H9 (cell line): ENCODE data around the gene ZNF136. TPM values are rescaled to one million over a fixed set of nuclear protein-coding genes. Genes with fewer than 3 reads are reported as not detected.
A peak's percentile ranks its signal among the peaks of the same experiment; 100 is the strongest.

Experiments used
- DNase-seq: peaks from one replicate; pipeline ENCODE4 v3.0.0-alpha.2; 2017
- H2AFZ ChIP-seq: one replicate; pipeline ENCODE4 v1.6.1; 2013; ENCODE audit warnings: mild to moderate bottlenecking, low read length, control low read depth, moderate library complexity
- H2AK5ac ChIP-seq: 2 replicates; pipeline ENCODE4 v1.6.1; 2013; ENCODE audit warnings: low read length, control low read depth, mixed read lengths; ENCODE audit not compliant: insufficient read length
- H2BK120ac ChIP-seq: one replicate; pipeline ENCODE4 v1.6.1; 2013; ENCODE audit warnings: low read depth, mild to moderate bottlenecking, low read length, control low read depth, inconsistent platforms; ENCODE audit not compliant: poor library complexity, severe bottlenecking
- H2BK12ac ChIP-seq: 2 replicates; pipeline ENCODE4 v1.6.1; 2013; ENCODE audit warnings: low read length, control low read depth, mixed read lengths, low read depth; ENCODE audit not compliant: insufficient read length
- H2BK15ac ChIP-seq: 2 replicates; pipeline ENCODE4 v1.6.1; 2013; ENCODE audit warnings: low read depth, low read length, control low read depth
- H2BK20ac ChIP-seq: one replicate; pipeline ENCODE4 v1.6.1; 2013; ENCODE audit warnings: low read depth, mild to moderate bottlenecking, low read length, control low read depth, inconsistent platforms; ENCODE audit not compliant: poor library complexity, severe bottlenecking
- H2BK5ac ChIP-seq: 2 replicates; pipeline ENCODE4 v1.6.1; 2013; ENCODE audit warnings: low read length, control low read depth, mixed read lengths; ENCODE audit not compliant: insufficient read length
- H3K14ac ChIP-seq: 2 replicates; pipeline ENCODE4 v1.6.1; 2013; ENCODE audit warnings: low read length, control low read depth; ENCODE audit not compliant: insufficient read depth
- H3K18ac ChIP-seq: 2 replicates; pipeline ENCODE4 v1.6.1; 2013; ENCODE audit warnings: low read depth, mild to moderate bottlenecking, mixed read lengths, low read length, control low read depth; ENCODE audit not compliant: insufficient read length
- H3K23ac ChIP-seq: 2 replicates; pipeline ENCODE4 v1.6.1; 2013; ENCODE audit warnings: low read length, control low read depth, mixed read lengths, low read depth; ENCODE audit not compliant: insufficient read length
- H3K23me2 ChIP-seq: 2 replicates; pipeline ENCODE4 v1.6.1; 2013; ENCODE audit warnings: low read depth, mild to moderate bottlenecking, mixed read lengths, low read length, control low read depth; ENCODE audit not compliant: insufficient read length, poor library complexity, severe bottlenecking
- H3K27ac ChIP-seq: 2 replicates; pipeline ENCODE4 v1.5.1; 2013; ENCODE audit warnings: low read length, control low read depth, mixed read lengths, low read depth; ENCODE audit not compliant: insufficient read length
- H3K27me3 ChIP-seq: 2 replicates; pipeline ENCODE4 v1.6.1; 2013; ENCODE audit warnings: low read length, control low read depth, inconsistent platforms; ENCODE audit not compliant: insufficient read depth
- H3K4ac ChIP-seq: 2 replicates; pipeline ENCODE4 v1.6.1; 2013; ENCODE audit warnings: low read depth, mild to moderate bottlenecking, control low read depth, inconsistent platforms, low read length, moderate library complexity
- H3K4me1 ChIP-seq: 2 replicates; pipeline ENCODE4 v1.6.1; 2013; ENCODE audit warnings: low read length, control low read depth, inconsistent platforms; ENCODE audit not compliant: insufficient read depth
- H3K4me2 ChIP-seq: 2 replicates; pipeline ENCODE4 v1.6.1; 2013; ENCODE audit warnings: low read length, control low read depth, mixed read lengths; ENCODE audit not compliant: insufficient read length, insufficient read depth
- H3K56ac ChIP-seq: 2 replicates; pipeline ENCODE4 v1.6.1; 2013; ENCODE audit warnings: low read depth, mild to moderate bottlenecking, mixed read lengths, low read length, control low read depth; ENCODE audit not compliant: insufficient read length
- H3K79me1 ChIP-seq: 2 replicates; pipeline ENCODE4 v1.6.1; 2013; ENCODE audit warnings: low read depth, mild to moderate bottlenecking, moderate library complexity, low read length, control low read depth, inconsistent platforms; ENCODE audit not compliant: insufficient read depth, poor library complexity, severe bottlenecking
- H3K79me2 ChIP-seq: 2 replicates; pipeline ENCODE4 v1.6.1; 2013; ENCODE audit warnings: low read length, control low read depth, inconsistent platforms; ENCODE audit not compliant: insufficient read depth
- H3K9ac ChIP-seq: 2 replicates; pipeline ENCODE4 v1.6.1; 2013; ENCODE audit warnings: low read length, control low read depth, mixed read lengths; ENCODE audit not compliant: insufficient read length; ENCODE audit errors: extremely low read depth
- H3K9me3 ChIP-seq: one replicate; pipeline ENCODE4 v1.6.1; 2013; ENCODE audit warnings: low read depth, low read length, inconsistent platforms; ENCODE audit not compliant: control insufficient read depth
- H3T11ph ChIP-seq: one replicate; pipeline ENCODE4 v1.6.1; 2013; ENCODE audit warnings: mild to moderate bottlenecking, low read length, control low read depth, inconsistent platforms
- H4K20me1 ChIP-seq: one replicate; pipeline ENCODE4 v1.6.1; 2013; ENCODE audit not compliant: control insufficient read depth, insufficient read length, insufficient read depth
- H4K5ac ChIP-seq: 2 replicates; pipeline ENCODE4 v1.6.1; 2013; ENCODE audit warnings: low read depth, mild to moderate bottlenecking, mixed read lengths, low read length, control low read depth; ENCODE audit not compliant: insufficient read length
- H4K8ac ChIP-seq: replicated peaks from 2 replicates; pipeline ENCODE4 v1.6.1; 2013; ENCODE audit warnings: low read length, control low read depth, mixed read lengths, low read depth; ENCODE audit not compliant: insufficient read length
- H4K91ac ChIP-seq: 2 replicates; pipeline ENCODE4 v1.6.1; 2013; ENCODE audit warnings: low read depth, mild to moderate bottlenecking, moderate library complexity, mixed read lengths, low read length, control low read depth; ENCODE audit not compliant: insufficient read length
- H3K27ac Mint-ChIP-seq, 3 experiments: 2 replicates in 2 of 3; 3 replicates in 1 of 3; pipeline ENCODE4 v1.8.0; 2020 to 2021; ENCODE audit warnings: mixed read lengths in 3 of 3, mild to moderate bottlenecking in 1 of 3, moderate library complexity in 1 of 3
- H3K27me3 Mint-ChIP-seq: 2 replicates; pipeline ENCODE4 v1.8.0; 2021; ENCODE audit warnings: low read depth, mild to moderate bottlenecking, moderate library complexity, mixed read lengths
- H3K36me3 Mint-ChIP-seq, 3 experiments: 2 replicates in 2 of 3; 3 replicates in 1 of 3; pipeline ENCODE4 v1.8.0; 2020 to 2021; ENCODE audit warnings: low read depth in 3 of 3, mixed read lengths in 3 of 3; ENCODE audit not compliant: insufficient read depth in 1 of 3
- H3K4me1 Mint-ChIP-seq, 2 experiments: 2 replicates each; pipeline ENCODE4 v1.8.0; 2020; ENCODE audit warnings: mixed read lengths in 2 of 2
- H3K4me3 Mint-ChIP-seq, 2 experiments: 2 replicates in 1 of 2; 3 replicates in 1 of 2; pipeline ENCODE4 v1.8.0; 2020 to 2021; ENCODE audit warnings: mild to moderate bottlenecking in 2 of 2, mixed read lengths in 2 of 2, moderate library complexity in 1 of 2
- H3K9me3 Mint-ChIP-seq, 2 experiments: 2 replicates in 1 of 2; 3 replicates in 1 of 2; pipeline ENCODE4 v1.8.0; 2020; ENCODE audit warnings: mild to moderate bottlenecking in 2 of 2, mixed read lengths in 2 of 2, moderate library complexity in 1 of 2
- CTCF ChIP-seq: fragments of 200-600 bp; sonication (generic); conservative IDR thresholded peaks from 3 replicates; pipeline ENCODE4 v1.8.0; 2021; ENCODE audit warnings: antibody characterized with exemption, mild to moderate bottlenecking
- WGBS: extraction: QIAGEN DNeasy Blood & Tissue Kit; methylation state at CpG from one replicate; pipeline ENCODE4 v1.1.7; 2013; ENCODE audit warnings: missing lambda C conversion rate, low lambda C conversion rate, mixed read lengths; ENCODE audit not compliant: insufficient read length; ENCODE audit errors: extremely low coverage; 5-methylcytosine and 5-hydroxymethylcytosine counted together
- total RNA-seq: library from RNA; stranded (reverse); gene quantifications from 2 replicates; pipeline ENCODE4 v1.2.1, GENCODE V29; 2021

The ZNF136 gene
- total RNA-seq, 1 experiment from 2014 or later, result 10.8 TPM

- no peaks in the 10 kb centered on the region; the same call in 1 of the 2 replicates for H3K27me3 Mint-ChIP-seq
- H3K4me1 Mint-ChIP-seq, result peaks cover 27 to 31% of the 10 kb centered on the region in 2 experiments
- H3T11ph ChIP-seq, result no peak overlapping the region
- H2BK12ac ChIP-seq, result no peak overlapping the region
- no peak overlapping the region for H3K14ac ChIP-seq
- peak overlapping the region; percentile 64 for H3K4me2 ChIP-seq
- H4K20me1 ChIP-seq, result no peaks in the 10 kb centered on the region
- no peak overlapping the region for H4K8ac ChIP-seq
- no peak overlapping the region for H3K56ac ChIP-seq
- peaks cover 12% of the 10 kb centered on the region for H3K9me3 ChIP-seq
- peaks cover 30 to 33% of the 10 kb centered on the region in 2 experiments for H3K9me3 Mint-ChIP-seq
- peaks cover 53 to 54% (median 54%) of the 10 kb centered on the region in 3 experiments for H3K36me3 Mint-ChIP-seq
- no peaks in the 10 kb centered on the region for H3K27me3 ChIP-seq
- H3K27ac ChIP-seq, result no peak overlapping the region
- H2BK5ac ChIP-seq, result no peak overlapping the region
- no peak overlapping the region for H3K23ac ChIP-seq
- no peak overlapping the region for H2BK15ac ChIP-seq
- no peaks in the 10 kb centered on the region; the same call in 1 of the 2 replicates for H3K79me2 ChIP-seq
- H3K4me3 Mint-ChIP-seq, result peak overlapping the region; percentile 94 to 96
- H3K23me2 ChIP-seq, result peaks cover 4% of the 10 kb centered on the region
- H3K79me1 ChIP-seq, result no peaks in the 10 kb centered on the region
- H3K18ac ChIP-seq, result no peak overlapping the region
- no peak overlapping the region for H2AFZ ChIP-seq
- H3K9ac ChIP-seq, result no peak overlapping the region
- DNase-seq, result peak; percentile 87
- H2AK5ac ChIP-seq, result no peak overlapping the region
- no peaks in the 10 kb centered on the region for H3K4me1 ChIP-seq
- H3K4ac ChIP-seq, result no peak overlapping the region
- H4K5ac ChIP-seq, result no peak overlapping the region
- peak; percentile 94 for TF ChIP-seq CTCF
- H4K91ac ChIP-seq, result no peak overlapping the region
- no peak overlapping the region for H2BK120ac ChIP-seq
- no CpG with 5 or more reads among the region's 17 CpGs for WGBS
- peak overlapping the region; percentile 67 to 73 (median 71) for H3K27ac Mint-ChIP-seq
- no peak overlapping the region for H2BK20ac ChIP-seq
These were observed 22.1 kb upstream of the ZNF136 start for GRCh38 chr19:12140545-12141404.
